Activated CD4-positive, alpha-beta T cell treated with anti-CD3 and anti-CD28 coated beads, Interleukin-2, amount 50 U/mL, for 4 hours (primary cell): ENCODE measurements around the gene ABHD17C.
A peak's percentile ranks its signal among the peaks of the same experiment; 100 is the strongest.

Experiments
- DNase-seq, 2 experiments: peaks; one replicate each; pipeline ENCODE4 v3.0.0-alpha.2; 2020

Gene ABHD17C

GRCh38 chr15:80769153-80769828, 74.2 kb downstream of the ABHD17C start:
- DNase-seq: no peak

- no peak for DNase-seq
These were observed 75.0 kb downstream of the ABHD17C start for GRCh38 chr15:80769829-80770705.

- DNase-seq: no peak
These were observed 78.0 kb downstream of the ABHD17C start for GRCh38 chr15:80773122-80773551.

- DNase-seq: no peak
These were observed 78.8 kb downstream of the ABHD17C start for GRCh38 chr15:80773792-80774352.

- no peak for DNase-seq
These were observed 79.4 kb downstream of the ABHD17C start for GRCh38 chr15:80774486-80774885.

GRCh38 chr15:80775338-80775737, 80.2 kb downstream of the ABHD17C start:
- no peak for DNase-seq

- peak; percentile 43 to 44 for DNase-seq
These were observed 81.4 kb downstream of the ABHD17C start for GRCh38 chr15:80776420-80777045.

GRCh38 chr15:80777137-80777536, 82.0 kb downstream of the ABHD17C start:
- DNase-seq: no peak

- no peak for DNase-seq
These were observed 82.9 kb downstream of the ABHD17C start for GRCh38 chr15:80777826-80778620.

- DNase-seq: no peak
These were observed 83.5 kb downstream of the ABHD17C start for GRCh38 chr15:80778621-80778963.

- no peak for DNase-seq
These were observed 84.0 kb downstream of the ABHD17C start, which contains the start of gene CEMIP for GRCh38 chr15:80778964-80779657. TSS of gene CEMIP (plus strand) at chr15:80779370. CDS start at chr15:80873880, 94,510 bp downstream.

GRCh38 chr15:80779658-80780415, 84.7 kb downstream of the ABHD17C start:
- no peak for DNase-seq

GRCh38 chr15:80780416-80781221, 85.5 kb downstream of the ABHD17C start:
- DNase-seq: no peak

- DNase-seq: no peak
These were observed 88.2 kb downstream of the ABHD17C start for GRCh38 chr15:80783260-80783659.

- no peak for DNase-seq
These were observed 90.2 kb downstream of the ABHD17C start for GRCh38 chr15:80785335-80785734.

- DNase-seq: no peak
These were observed 90.8 kb downstream of the ABHD17C start for GRCh38 chr15:80785811-80786354.

- DNase-seq: no peak
These were observed 92.2 kb downstream of the ABHD17C start for GRCh38 chr15:80787316-80787715.

- DNase-seq: no peak
These were observed 93.4 kb downstream of the ABHD17C start for GRCh38 chr15:80788536-80788935.

GRCh38 chr15:80789296-80789695, 94.2 kb downstream of the ABHD17C start:
- no peak for DNase-seq

GRCh38 chr15:80789796-80790195, 94.7 kb downstream of the ABHD17C start:
- DNase-seq: no peak
